HEK293 (cell line): ENCODE measurements around the gene TCF12.
"Not testable (repeated sequence)": the region's sequence is repeated elsewhere in the genome, so short reads cannot be mapped to it uniquely, and the experiment has no call there.

Experiments used
- CTCF ChIA-PET: fragments of 350-600 bp; formaldehyde crosslinking; extraction: SDS; loops from one replicate; lab custom pipeline; 2021; ENCODE audit warnings: antibody characterized with exemption; lab: Yijun Ruan, JAX
- POLR2A ChIA-PET: fragments of 300-600 bp; formaldehyde crosslinking; extraction: SDS; loops from one replicate; lab custom pipeline; 2020; ENCODE audit warnings: antibody characterized with exemption, inconsistent platforms; lab: Yijun Ruan, JAX
- H3K27ac ChIP-seq: fragments of 200-500 bp; sonication (Bioruptor generic); 2 replicates; pipeline ENCODE4 v1.5.1; 2014; ENCODE audit warnings: low read depth, low read length, control low read depth, inconsistent platforms; ENCODE audit errors: extremely low read depth
- H3K36me3 ChIP-seq, 2 experiments: fragments of 200-500 bp in 1 of 2; sonication (Bioruptor generic) in 1 of 2; 1 replicate in 1 of 2; 2 replicates in 1 of 2; pipeline ENCODE4 v1.5.1; 2014 to 2017; ENCODE audit warnings: inconsistent platforms in 2 of 2, low read length in 2 of 2; ENCODE audit not compliant: control insufficient read depth in 2 of 2, insufficient read depth in 1 of 2
- H3K4me1 ChIP-seq: fragments of 200-500 bp; sonication (Bioruptor generic); 2 replicates; pipeline ENCODE4 v1.5.1; 2014; ENCODE audit warnings: mild to moderate bottlenecking, low read length, inconsistent platforms; ENCODE audit not compliant: control insufficient read depth, insufficient read depth
- H3K4me3 ChIP-seq: 2 replicates; pipeline ENCODE4 v1.5.1; 2011; ENCODE audit warnings: low read depth, mild to moderate bottlenecking, control low read depth, low read length, moderate library complexity
- H3K9me3 ChIP-seq: fragments of 200-500 bp; sonication (Bioruptor generic); 2 replicates; pipeline ENCODE4 v1.5.1; 2014; ENCODE audit warnings: low read depth, low read length, inconsistent platforms; ENCODE audit not compliant: control insufficient read depth, insufficient read depth
- EGR2 ChIP-seq: fragments of 450-650 bp; formaldehyde crosslinking; IDR thresholded peaks from 2 replicates; pipeline ENCODE4 v1.5.1; 2016; ENCODE audit warnings: low read depth, missing biosample characterization, missing genetic modification characterization
- MZF1 ChIP-seq: fragments of 450-650 bp; formaldehyde crosslinking; IDR thresholded peaks from 2 replicates; pipeline ENCODE4 v1.5.1; 2017; ENCODE audit warnings: missing biosample characterization, missing genetic modification characterization, borderline replicate concordance
- SCRT1 ChIP-seq: fragments of 450-650 bp; formaldehyde crosslinking; IDR thresholded peaks from 2 replicates; pipeline ENCODE4 v1.5.1; 2016; ENCODE audit warnings: missing biosample characterization, missing genetic modification characterization, borderline replicate concordance
- SCRT2 ChIP-seq: fragments of 450-650 bp; formaldehyde crosslinking; IDR thresholded peaks from 2 replicates; pipeline ENCODE4 v1.5.1; 2016; ENCODE audit warnings: missing biosample characterization, missing genetic modification characterization
- TRIM28 ChIP-seq: IDR thresholded peaks from 2 replicates; pipeline ENCODE4 v1.6.1; 2011; ENCODE audit warnings: low read length, control low read depth, borderline replicate concordance
- WT1 ChIP-seq: fragments of 450-650 bp; formaldehyde crosslinking; IDR thresholded peaks from 2 replicates; pipeline ENCODE4 v1.5.1; 2016; ENCODE audit warnings: missing biosample characterization, missing genetic modification characterization
- ZBTB21 ChIP-seq: fragments of 450-650 bp; formaldehyde crosslinking; IDR thresholded peaks from 2 replicates; pipeline ENCODE4 v1.5.1; 2017; ENCODE audit warnings: missing biosample characterization, missing genetic modification characterization
- ZFHX2 ChIP-seq: fragments of 450-650 bp; formaldehyde crosslinking; conservative IDR thresholded peaks from 2 replicates; pipeline ENCODE4 v1.5.1; 2016; ENCODE audit warnings: missing biosample characterization, missing genetic modification characterization
- TF ChIP-seq, protein P1 (sequence below): fragments of 450-650 bp; formaldehyde crosslinking; IDR thresholded peaks from 2 replicates; pipeline ENCODE4 v1.5.1; 2017; ENCODE audit warnings: missing biosample characterization, missing genetic modification characterization
- TF ChIP-seq, protein P2 (sequence below): fragments of 450-650 bp; formaldehyde crosslinking; IDR thresholded peaks from 2 replicates; pipeline ENCODE4 v1.5.1; 2016; ENCODE audit warnings: missing biosample characterization, missing genetic modification characterization
- TF ChIP-seq, protein P3 (sequence below): fragments of 450-650 bp; formaldehyde crosslinking; IDR thresholded peaks from 2 replicates; pipeline ENCODE4 v1.5.1; 2016; ENCODE audit warnings: missing biosample characterization, missing genetic modification characterization

The TCF12 gene

DNA sequence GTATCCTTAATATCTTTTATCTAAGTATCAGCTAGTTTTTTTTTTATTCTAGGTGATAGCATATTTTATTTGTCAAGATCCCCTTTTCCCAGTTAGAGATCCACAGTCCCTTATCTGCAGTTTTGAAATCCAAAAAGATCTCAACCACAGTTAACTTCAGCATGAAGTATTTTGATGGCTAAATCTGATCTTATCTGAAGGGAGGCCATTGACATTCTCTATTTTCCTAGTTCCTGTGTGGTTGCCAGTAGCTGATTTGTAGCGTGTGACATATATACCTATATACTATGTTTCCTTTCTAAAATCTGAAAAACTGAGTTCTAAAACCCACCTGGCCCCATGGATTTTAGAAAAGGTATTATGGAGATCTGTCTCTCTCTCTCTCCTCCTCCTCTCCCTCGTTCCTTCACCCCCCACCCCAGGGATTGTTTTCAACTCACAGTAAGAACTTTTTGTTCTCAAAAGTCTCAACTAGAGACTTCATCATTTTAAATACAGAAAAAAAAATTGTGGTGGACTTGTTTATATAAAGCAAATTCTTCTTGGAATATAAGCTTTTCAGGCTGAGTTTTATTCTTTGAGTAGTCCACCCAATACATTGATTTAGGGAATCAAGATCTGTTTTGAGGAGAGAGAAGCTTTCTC, 12.3 kb downstream of the TCF12 start:
- Histone ChIP-seq H3K27ac (no peak overlapping the region), H3K9me3 (no peaks in the 10 kb centered on the region), H3K4me1 (peaks cover 31% of the 10 kb centered on the region), H3K4me3 (no peak overlapping the region), H3K36me3 (no peaks in the 10 kb centered on the region)
- TF ChIP-seq, protein P1, sequence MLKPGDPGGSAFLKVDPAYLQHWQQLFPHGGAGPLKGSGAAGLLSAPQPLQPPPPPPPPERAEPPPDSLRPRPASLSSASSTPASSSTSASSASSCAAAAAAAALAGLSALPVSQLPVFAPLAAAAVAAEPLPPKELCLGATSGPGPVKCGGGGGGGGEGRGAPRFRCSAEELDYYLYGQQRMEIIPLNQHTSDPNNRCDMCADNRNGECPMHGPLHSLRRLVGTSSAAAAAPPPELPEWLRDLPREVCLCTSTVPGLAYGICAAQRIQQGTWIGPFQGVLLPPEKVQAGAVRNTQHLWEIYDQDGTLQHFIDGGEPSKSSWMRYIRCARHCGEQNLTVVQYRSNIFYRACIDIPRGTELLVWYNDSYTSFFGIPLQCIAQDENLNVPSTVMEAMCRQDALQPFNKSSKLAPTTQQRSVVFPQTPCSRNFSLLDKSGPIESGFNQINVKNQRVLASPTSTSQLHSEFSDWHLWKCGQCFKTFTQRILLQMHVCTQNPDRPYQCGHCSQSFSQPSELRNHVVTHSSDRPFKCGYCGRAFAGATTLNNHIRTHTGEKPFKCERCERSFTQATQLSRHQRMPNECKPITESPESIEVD (tag by site-specific recombination), result peak; percentile 58
- TF ChIP-seq ZBTB21 (tag by site-specific recombination), result no peak
- POLR2A ChIA-PET, result interaction anchor here (1.0 kb wide), 1 partner anchor 13 kb away, joined by 4 read pairs; the partner anchor contains the start of gene TCF12
- CTCF ChIA-PET, result interaction anchor here (1.6 kb wide), 1 partner anchor 65 kb away, joined by 4 read pairs; no protein-coding TSS in a partner anchor

DNA sequence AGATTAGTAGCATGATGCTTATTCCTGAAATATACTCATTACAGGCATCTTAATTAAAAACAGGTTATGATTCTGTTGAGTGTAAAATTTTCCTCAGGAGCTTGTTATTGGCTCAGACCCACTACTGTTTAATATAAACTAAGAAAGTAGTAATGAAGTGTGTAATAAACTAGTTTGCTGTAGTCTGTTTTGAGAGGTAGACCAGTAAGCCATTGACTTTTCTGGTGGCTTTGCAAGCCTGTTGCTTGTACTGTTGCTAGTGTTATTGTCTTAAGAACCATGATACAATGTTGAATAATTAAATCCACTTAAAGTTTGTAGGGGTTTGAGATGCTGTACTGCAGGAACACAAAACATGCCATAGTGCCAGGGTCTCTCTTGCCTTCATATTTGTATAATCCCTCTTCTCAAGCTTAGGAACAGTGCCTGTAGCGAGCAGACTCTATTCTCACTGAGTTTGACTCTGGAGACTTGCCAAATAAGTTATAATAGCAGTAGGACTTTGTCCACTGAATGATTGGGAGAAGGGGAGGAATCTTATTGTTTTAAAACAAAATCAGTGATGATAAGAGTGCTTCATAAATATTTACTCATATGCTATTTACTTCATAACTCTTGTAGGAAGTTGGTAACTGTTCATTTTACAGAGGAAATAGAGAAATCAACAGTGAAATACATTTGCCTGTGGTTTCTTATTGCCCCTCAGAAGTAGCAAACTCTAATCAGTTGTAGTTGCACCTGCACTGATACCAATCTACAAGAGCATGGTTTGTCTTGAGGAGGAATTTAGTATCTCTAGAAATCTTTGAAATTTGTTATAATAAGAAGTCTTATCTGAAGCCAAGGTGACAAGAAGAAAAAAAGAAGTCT, 13.4 kb downstream of the TCF12 start:
- TF ChIP-seq TRIM28, result no peak
- TF ChIP-seq ZFHX2, result no peak
- peak; percentile 74 for TF ChIP-seq SCRT2 (tag by site-specific recombination)
- TF ChIP-seq SCRT1, result 0 out of 2 replicates have a peak, but pooled peaks have one; percentile 40
- TF ChIP-seq, protein P2, sequence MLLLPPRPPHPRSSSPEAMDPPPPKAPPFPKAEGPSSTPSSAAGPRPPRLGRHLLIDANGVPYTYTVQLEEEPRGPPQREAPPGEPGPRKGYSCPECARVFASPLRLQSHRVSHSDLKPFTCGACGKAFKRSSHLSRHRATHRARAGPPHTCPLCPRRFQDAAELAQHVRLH (tag by site-specific recombination), result no peak
- ChIA-PET POLR2A (interaction anchor here (0.6 kb wide), 1 partner anchor 31 kb away, joined by 4 read pairs; no protein-coding TSS in a partner anchor), CTCF (interaction anchor here (1.5 kb wide), 1 partner anchor 14 kb away, joined by 3 read pairs; the partner anchor contains the start of gene TCF12)
- Histone ChIP-seq H3K9me3 (no peaks in the 10 kb centered on the region), H3K36me3 (no peaks in the 10 kb centered on the region), H3K4me1 (peaks cover 28% of the 10 kb centered on the region), H3K4me3 (no peak overlapping the region), H3K27ac (no peak overlapping the region)

DNA sequence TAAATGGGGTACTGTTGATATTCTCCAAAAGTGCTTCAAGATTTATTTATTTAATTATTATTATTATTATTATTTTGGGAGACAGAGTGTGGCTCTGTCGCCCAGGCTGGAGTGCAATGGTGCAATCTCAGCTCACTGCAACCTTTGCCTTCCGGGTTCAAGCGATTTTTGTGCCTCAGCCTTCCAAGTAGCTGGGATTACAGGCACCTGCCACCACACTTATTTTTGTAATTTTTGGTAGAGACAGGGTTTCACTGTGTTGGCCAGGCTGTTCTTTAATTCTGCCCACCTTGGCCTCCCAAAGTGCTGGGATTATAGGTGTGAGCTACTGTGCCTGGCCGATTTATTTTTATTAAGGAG, 14.0 kb downstream of the TCF12 start:
- ChIA-PET POLR2A (interaction anchor here (0.6 kb wide), 1 partner anchor 30 kb away, joined by 4 read pairs; no protein-coding TSS in a partner anchor), CTCF (interaction anchor here (1.5 kb wide), 1 partner anchor 14 kb away, joined by 3 read pairs; the partner anchor contains the start of gene TCF12)
- H3K27ac ChIP-seq, H3K36me3 ChIP-seq, H3K4me3 ChIP-seq, H3K9me3 ChIP-seq: not testable (repeated sequence)
- H3K4me1 ChIP-seq, result peaks cover 27% of the 10 kb centered on the region

DNA sequence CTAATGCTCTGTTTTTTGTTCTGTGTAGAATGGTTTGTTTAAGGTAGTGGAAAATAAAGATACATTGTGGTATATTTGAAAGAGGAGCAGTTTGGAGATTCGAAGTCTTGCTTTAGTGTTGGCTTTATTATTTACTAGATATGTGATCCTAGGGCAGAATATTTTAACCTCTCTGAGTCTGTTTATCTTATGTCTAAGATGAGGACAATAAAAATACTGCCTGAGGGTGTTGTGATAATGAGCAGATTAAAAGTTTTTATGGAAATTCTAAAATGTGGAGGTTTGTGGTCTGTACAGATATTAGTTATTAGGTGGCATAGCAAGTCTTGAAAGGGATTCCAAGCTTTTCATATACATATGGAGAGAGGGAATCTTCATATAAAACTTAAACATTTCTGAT, 15.0 kb downstream of the TCF12 start:
- no peak overlapping the region for H3K27ac ChIP-seq
- TF ChIP-seq, protein P1 (tag by site-specific recombination), result peak; percentile 79
- TF ChIP-seq WT1 (tag by site-specific recombination), result no peak
- TF ChIP-seq MZF1, result no peak
- TF ChIP-seq, protein P3, sequence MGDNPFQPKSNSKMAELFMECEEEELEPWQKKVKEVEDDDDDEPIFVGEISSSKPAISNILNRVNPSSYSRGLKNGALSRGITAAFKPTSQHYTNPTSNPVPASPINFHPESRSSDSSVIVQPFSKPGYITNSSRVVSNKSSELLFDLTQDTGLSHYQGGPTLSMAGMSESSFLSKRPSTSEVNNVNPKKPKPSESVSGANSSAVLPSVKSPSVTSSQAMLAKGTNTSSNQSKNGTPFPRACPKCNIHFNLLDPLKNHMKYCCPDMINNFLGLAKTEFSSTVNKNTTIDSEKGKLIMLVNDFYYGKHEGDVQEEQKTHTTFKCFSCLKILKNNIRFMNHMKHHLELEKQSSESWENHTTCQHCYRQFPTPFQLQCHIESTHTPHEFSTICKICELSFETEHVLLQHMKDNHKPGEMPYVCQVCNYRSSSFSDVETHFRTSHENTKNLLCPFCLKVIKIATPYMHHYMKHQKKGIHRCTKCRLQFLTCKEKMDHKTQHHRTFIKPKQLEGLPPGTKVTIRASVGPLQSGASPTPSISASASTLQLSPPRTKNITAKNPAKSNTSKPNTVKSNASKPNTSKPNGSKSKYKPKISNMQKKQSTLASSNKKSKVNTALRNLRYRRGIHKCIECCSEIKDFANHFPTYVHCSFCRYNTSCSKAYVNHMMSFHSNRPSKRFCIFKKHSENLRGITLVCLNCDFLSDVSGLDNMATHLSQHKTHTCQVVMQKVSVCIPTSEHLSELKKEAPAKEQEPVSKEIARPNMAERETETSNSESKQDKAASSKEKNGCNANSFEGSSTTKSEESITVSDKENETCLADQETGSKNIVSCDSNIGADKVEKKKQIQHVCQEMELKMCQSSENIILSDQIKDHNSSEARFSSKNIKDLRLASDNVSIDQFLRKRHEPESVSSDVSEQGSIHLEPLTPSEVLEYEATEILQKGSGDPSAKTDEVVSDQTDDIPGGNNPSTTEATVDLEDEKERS (tag by site-specific recombination), result no peak
- TF ChIP-seq EGR2, result no peak
- ChIA-PET CTCF (interaction anchor here (0.5 kb wide), 1 partner anchor 372 kb away, joined by 3 read pairs; no protein-coding TSS in a partner anchor), POLR2A (no interaction called here)
- peaks cover 24% of the 10 kb centered on the region for H3K4me1 ChIP-seq
- H3K4me3 ChIP-seq, result no peak overlapping the region
- no peaks in the 10 kb centered on the region for H3K9me3 ChIP-seq
- no peaks in the 10 kb centered on the region for H3K36me3 ChIP-seq
